ENCODE results near the gene KRTAP5-5. TPM values are rescaled to one million over a fixed set of nuclear protein-coding genes. Genes with fewer than 3 reads are reported as not detected.
"Not testable (repeated sequence)": the region's sequence is repeated elsewhere in the genome, so short reads cannot be mapped to it uniquely, and the experiment has no call there.

The KRTAP5-5 gene
- total and polyA plus RNA-seq, 8 donors: not detected

DNA sequence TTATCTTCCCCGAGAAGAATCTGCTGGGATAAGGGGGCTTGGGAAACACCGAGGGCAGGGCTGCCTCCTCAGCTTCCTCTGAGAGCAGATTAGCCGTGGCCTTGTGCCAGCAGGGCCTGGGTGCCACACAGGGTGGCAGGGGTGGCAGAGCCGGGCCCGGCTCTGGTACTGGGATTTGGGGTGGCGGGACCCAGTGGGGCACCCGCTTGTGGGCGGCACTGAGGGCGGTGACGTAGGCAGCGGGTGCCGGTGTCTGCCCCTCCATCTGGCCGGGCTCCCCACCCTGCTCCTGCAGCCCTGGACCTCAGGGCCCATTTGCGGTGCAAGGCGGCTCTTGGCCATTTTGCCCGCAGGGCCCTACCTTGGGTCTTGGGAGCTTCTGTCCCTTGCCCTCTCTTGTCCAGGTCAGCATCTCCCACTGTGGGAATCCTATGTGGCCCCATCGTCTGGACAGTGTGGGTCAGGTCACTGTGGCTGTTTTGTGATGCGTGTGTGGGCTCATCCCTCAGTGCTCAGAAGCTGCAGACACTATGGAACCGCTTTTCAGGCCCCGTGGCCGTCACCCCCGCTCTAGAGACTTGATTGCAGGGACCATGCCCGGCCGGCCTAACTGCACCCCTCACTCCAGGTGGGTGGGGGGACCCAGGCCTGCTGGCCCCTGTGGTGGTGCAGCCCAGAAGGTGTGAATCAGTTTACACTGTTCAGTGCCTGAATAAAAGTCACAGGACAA is 37.7 kb downstream of the KRTAP5-5 start:
- Histone ChIP-seq H3K4me3 (no peak overlapping the region), H3K36me3 (no peaks in the 10 kb centered on the region), H3K27ac (no peak overlapping the region), H3K4me1 (no peaks in the 10 kb centered on the region), H3K9me3 (no peaks in the 10 kb centered on the region), H3K27me3 (peaks cover 3 to 39% of the 10 kb centered on the region in 2 donors)
- intact Hi-C loops (cut with DNase I): no loop called here
- no peak for TF ChIP-seq CTCF (IDR thresholded peaks at IDR 0.05)
- no peak for ATAC-seq
- no peak for DNase-seq

GRCh38 chr11:1667906-1668305 is 38.3 kb downstream of the KRTAP5-5 start:
- Histone ChIP-seq H3K4me3 (no peak overlapping the region), H3K9me3 (no peaks in the 10 kb centered on the region), H3K4me1 (no peaks in the 10 kb centered on the region), H3K27ac (no peak overlapping the region), H3K27me3 (peaks cover 3 to 45% of the 10 kb centered on the region in 2 donors), H3K36me3 (no peaks in the 10 kb centered on the region)
- ATAC-seq: no peak
- intact Hi-C loops (cut with DNase I): no loop called here
- no peak for TF ChIP-seq CTCF (IDR thresholded peaks at IDR 0.05)
- DNase-seq: peak in 1 of 4 donors; percentile 59

- no peak for TF ChIP-seq CTCF (IDR thresholded peaks at IDR 0.05)
- no peak for ATAC-seq
- intact Hi-C loops (cut with DNase I): no loop called here
Measured at GRCh38 chr11:1668911-1669473, 39.4 kb downstream of the KRTAP5-5 start.

DNA sequence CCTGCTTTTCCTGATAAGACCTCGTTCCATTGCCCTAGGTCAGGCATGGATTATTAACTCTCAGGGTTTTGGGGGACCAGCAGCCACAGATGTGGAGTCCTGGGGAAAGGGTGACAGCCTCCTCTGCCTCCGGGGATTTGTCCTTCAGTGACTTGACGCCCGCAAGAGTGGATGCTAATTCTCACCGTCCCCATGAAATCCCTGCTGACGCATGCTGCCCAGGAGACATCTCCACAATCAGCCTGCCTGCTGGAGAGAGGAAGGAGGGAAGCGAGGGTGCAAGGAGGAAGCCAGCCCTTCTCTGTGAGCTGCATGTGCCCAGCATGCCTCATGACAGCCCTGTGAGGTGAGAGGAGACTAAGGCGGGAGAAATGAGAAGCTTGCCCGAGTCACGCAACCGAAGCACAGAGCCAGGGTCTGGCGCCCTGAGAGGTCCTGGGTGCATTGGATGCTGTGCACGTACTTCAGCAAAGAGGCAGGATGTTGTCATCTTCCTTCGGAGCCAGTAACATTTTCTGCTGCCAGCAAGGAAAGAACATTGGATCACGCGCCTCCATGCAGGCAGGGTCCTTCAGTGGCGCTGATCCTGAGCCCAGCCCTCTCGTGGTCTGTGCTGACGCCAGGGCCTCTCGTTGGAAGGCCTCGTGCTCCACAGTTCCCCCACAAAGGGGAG is 40.1 kb downstream of the KRTAP5-5 start:
- Histone ChIP-seq H3K27ac (no peak overlapping the region), H3K27me3 (peaks cover 6 to 57% of the 10 kb centered on the region in 2 donors), H3K4me3 (no peak overlapping the region), H3K9me3 (no peaks in the 10 kb centered on the region), H3K4me1 (no peaks in the 10 kb centered on the region), H3K36me3 (no peaks in the 10 kb centered on the region)
- intact Hi-C loops (cut with DNase I): no loop called here
- TF ChIP-seq CTCF (IDR thresholded peaks at IDR 0.05): no peak
- ATAC-seq (no peak), DNase-seq (peak in 1 of 4 donors; percentile 47)

More at GRCh38 chr11:1668911-1669473, 39.4 kb downstream of the KRTAP5-5 start:
- Histone ChIP-seq H3K36me3 (no peaks in the 10 kb centered on the region), H3K27me3 (peaks cover 6 to 50% of the 10 kb centered on the region in 2 donors), H3K4me3 (no peak overlapping the region), H3K4me1 (no peaks in the 10 kb centered on the region), H3K27ac (no peak overlapping the region), H3K9me3 (no peaks in the 10 kb centered on the region)
- DNase-seq: no peak

- ATAC-seq; H3K4me1 ChIP-seq; H3K27ac ChIP-seq; DNase-seq; intact Hi-C loops (cut with DNase I); H3K9me3 ChIP-seq; H3K4me3 ChIP-seq; H3K36me3 ChIP-seq: not testable (repeated sequence)
- H3K27me3 ChIP-seq: peaks cover 12 to 64% of the 10 kb centered on the region in 2 donors
Measured at GRCh38 chr11:1670457-1670856, 40.9 kb downstream of the KRTAP5-5 start.

Measured in left lung (tissue), 10 donors.